HG02610 (cell line): ENCODE data around the gene KCNN3.

Source experiments
- ATAC-seq: cut with Tn5 transposase; IDR thresholded peaks from one replicate; pipeline ENCODE4 v1.9.1; 2021; ENCODE audit warnings: mild to moderate bottlenecking, moderate library complexity; ENCODE audit not compliant: unreplicated experiment

The KCNN3 gene

GRCh38 chr1:154863315-154864174 is 6.5 kb downstream of the KCNN3 start:
- ATAC-seq, result no peak

GRCh38 chr1:154862907-154863306 is 7.2 kb downstream of the KCNN3 start:
- no peak for ATAC-seq

- no peak for ATAC-seq
Observed at GRCh38 chr1:154861607-154862094, 8.4 kb downstream of the KCNN3 start.

DNA sequence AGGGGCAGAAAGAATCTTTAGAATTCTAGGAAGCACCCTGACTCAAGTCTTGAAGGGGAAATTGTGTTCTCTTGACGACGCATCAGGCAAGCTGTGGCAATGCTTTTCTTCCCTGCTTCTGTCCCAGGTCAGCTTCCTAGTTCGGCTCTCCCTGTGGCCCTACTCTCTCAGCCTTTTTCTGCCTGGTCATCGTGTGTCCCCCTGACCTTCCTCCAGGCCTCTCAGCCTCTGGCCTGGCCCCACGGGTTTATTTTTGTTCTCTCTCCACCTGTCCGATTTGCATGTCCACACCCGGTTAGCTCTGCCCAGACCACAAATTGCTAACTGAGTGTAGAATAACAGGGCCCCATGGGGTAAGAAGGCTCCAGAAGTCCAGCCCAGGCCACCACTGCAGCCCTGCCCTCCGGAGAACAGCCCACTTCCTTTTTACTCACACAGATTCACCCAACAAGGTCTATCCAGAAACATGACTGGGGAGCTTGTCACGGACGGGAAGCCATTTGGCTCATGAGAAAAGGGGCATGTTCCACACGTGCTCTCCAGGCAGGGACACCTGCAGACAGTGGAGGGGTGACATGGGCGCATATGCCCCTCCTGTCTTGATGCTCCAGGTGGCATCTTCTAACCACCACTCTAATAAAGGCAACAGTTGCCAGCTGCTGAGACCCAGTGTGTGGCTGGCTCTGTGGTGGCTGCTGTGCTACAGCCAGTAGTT is 9.8 kb downstream of the KCNN3 start:
- ATAC-seq, result peak; percentile 66

- peak; percentile 43 for ATAC-seq
Observed at GRCh38 chr1:154859786-154860155, 10.3 kb downstream of the KCNN3 start.

- ATAC-seq, result no peak
Observed at GRCh38 chr1:154859151-154859785, 10.8 kb downstream of the KCNN3 start.

DNA sequence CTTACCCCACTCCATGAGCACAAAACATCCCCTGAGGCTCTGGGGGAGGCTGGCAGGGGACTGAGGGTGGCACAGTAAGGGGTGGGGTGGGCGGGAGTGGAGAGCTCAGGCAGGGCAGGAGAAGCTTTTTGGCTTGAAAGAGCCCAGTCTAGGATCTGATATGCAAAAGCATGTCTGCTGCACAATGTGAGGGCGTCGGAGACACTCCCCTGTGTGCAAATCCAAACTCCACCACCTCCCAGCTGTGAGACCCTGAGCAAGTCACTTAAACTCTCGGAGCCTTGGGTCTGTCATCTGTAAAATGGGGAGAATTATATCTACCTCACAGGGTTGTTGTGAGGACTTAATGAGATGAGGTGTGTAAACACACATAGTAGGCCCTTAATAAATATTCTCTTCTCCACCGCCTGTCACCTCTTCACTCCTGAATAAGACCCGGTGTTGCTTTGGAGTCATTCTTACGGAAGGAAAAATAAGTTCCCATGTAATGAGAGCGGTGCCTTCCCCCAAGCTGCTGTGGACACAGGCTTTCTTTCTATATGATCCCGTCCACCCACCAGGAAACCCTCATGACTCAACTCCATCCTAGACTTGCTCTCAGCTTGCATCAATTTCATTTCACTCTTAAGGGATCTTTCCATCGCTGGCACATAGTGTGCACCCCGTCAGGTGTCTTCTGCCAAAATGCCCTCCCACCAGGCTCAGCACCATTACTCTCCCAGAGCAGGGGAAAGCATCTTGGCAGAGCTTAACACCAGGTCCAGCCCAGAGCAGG is 12.5 kb downstream of the KCNN3 start:
- no peak for ATAC-seq

GRCh38 chr1:154857022-154857421 is 13.1 kb downstream of the KCNN3 start:
- ATAC-seq, result no peak

DNA sequence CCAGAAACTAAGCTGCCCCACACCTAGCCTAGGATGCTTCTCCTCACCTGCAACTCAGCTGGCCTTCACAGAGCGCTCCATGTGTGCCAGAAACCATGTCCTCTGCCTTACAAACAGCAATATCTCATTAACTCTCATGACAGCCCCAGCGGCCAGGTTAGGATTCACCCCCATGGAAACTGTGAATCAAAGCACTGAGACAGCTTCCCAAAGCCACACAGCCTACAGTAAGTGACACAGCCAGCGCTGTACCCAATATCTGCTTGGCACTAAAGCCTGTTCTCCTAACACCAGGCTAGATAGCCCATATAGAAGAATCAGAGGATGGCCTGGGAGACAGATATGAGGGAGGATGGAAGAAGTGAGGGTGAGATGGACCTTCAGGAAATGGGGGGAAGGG is 13.5 kb downstream of the KCNN3 start:
- ATAC-seq, result no peak

- ATAC-seq, result no peak
Observed at GRCh38 chr1:154856049-154856448, 14.0 kb downstream of the KCNN3 start.

GRCh38 chr1:154855186-154855851 is 14.8 kb downstream of the KCNN3 start:
- ATAC-seq, result no peak

GRCh38 chr1:154852845-154853244 is 17.2 kb downstream of the KCNN3 start:
- ATAC-seq, result no peak

GRCh38 chr1:154851392-154852177 is 18.5 kb downstream of the KCNN3 start:
- ATAC-seq, result no peak

- peak; percentile 80 for ATAC-seq
Observed at GRCh38 chr1:154849645-154850131, 20.4 kb downstream of the KCNN3 start.

DNA sequence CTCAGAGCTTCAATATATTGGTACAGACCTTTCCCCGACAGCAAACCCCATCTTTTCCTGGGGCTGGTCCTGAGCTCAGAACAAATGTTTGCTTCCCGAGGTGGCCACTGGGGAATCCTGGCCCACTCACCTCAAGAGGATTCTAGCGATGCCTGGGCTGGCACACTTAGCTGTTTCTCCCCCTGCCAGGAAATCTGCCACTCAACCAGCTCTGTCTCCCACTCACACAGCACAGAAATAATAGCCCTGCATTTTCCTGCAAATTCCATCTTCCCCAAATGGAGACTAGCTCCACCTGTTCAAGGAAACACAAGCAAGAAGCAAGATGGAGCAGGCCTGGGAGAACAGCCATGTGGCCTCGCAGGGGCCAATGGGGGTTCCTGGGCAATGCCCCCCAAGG is 21.1 kb downstream of the KCNN3 start:
- ATAC-seq, result no peak

DNA sequence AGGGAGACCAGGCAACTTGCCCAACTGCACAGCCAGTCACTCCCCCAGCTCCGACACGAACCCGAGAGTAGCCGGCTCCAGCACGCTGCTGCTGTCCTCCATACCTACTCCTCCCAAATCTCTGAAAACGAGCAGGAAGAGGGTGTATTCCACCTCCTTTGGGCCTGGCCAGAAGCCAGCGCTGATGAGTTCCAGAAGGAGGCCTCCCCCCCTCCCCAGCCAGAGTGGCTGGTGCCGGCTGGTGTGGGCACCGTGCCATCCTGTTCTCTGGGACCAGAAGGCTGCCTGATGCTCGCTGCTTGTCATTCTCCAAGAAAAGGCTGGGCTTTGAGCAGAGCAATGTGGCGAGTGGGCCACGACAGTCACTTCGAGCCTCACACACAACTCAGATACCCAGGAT is 22.2 kb downstream of the KCNN3 start:
- ATAC-seq, result no peak

- no peak for ATAC-seq
Observed at GRCh38 chr1:154846565-154847442, 23.3 kb downstream of the KCNN3 start.

DNA sequence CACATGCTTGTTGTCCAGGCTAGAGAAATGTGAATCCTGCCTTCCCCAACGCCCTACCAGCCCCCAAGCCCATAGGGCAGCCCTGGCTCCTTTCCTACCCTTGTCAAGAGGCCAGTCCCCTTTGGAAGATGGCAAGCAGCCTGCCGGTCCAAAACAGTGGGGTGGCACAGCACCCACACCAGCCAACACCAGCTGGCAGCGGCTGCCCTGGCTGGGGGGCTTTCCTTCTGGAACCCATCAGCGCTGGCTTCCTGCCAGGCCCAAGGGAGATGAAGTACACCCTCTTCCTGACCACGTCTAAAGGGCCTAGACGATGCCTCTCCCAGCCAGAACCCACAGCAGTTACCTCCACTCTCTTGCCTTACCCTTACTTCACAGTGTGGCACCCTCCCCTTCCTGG is 24.2 kb downstream of the KCNN3 start:
- no peak for ATAC-seq
